ENCODE data around the gene PTPRA.

DNA sequence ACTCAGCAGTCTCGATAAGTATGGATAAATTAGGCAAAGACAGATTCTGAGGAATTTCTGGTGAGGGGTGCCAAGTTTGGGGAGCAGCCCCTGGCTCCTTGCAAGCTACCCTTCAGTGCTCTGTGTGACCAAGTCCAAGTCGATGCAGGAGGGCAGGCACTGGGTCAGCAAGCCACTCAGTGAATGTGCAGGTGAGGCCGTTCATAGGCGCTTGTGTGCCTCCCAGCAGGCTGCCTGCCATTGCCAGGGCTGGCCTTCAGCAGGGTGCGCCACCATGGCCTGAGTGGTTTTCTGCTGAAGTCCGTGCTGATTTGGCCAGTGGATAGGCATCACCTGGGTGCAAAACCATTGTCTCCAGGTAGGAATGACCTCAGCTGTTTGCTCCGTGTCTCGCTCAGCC, 166.8 kb downstream of the PTPRA start:
- TF ChIP-seq, protein P1, sequence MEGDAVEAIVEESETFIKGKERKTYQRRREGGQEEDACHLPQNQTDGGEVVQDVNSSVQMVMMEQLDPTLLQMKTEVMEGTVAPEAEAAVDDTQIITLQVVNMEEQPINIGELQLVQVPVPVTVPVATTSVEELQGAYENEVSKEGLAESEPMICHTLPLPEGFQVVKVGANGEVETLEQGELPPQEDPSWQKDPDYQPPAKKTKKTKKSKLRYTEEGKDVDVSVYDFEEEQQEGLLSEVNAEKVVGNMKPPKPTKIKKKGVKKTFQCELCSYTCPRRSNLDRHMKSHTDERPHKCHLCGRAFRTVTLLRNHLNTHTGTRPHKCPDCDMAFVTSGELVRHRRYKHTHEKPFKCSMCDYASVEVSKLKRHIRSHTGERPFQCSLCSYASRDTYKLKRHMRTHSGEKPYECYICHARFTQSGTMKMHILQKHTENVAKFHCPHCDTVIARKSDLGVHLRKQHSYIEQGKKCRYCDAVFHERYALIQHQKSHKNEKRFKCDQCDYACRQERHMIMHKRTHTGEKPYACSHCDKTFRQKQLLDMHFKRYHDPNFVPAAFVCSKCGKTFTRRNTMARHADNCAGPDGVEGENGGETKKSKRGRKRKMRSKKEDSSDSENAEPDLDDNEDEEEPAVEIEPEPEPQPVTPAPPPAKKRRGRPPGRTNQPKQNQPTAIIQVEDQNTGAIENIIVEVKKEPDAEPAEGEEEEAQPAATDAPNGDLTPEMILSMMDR (IDR thresholded peaks at IDR 0.05; ENCODE audit: insufficient read depth, low read depth, low read length) = no peak
- no peak for TF ChIP-seq EZH2 (IDR thresholded peaks at IDR 0.05; ENCODE audit: insufficient read depth, low read length)

All from astrocyte (in vitro differentiated cells and primary cell).